Stimulated activated CD8-positive, alpha-beta memory T cell treated with anti-CD3 and anti-CD28 coated beads, Interleukin-12 subunit alpha, Interleukin-12 subunit beta, amount 100 ng/mL, for 24 hours (primary cell): ENCODE measurements around the gene TF.

Experiments
- DNase-seq: peaks from one replicate; pipeline ENCODE4 v3.0.0-alpha.2; 2020; ENCODE audit errors: extremely low read depth

Gene TF

DNA sequence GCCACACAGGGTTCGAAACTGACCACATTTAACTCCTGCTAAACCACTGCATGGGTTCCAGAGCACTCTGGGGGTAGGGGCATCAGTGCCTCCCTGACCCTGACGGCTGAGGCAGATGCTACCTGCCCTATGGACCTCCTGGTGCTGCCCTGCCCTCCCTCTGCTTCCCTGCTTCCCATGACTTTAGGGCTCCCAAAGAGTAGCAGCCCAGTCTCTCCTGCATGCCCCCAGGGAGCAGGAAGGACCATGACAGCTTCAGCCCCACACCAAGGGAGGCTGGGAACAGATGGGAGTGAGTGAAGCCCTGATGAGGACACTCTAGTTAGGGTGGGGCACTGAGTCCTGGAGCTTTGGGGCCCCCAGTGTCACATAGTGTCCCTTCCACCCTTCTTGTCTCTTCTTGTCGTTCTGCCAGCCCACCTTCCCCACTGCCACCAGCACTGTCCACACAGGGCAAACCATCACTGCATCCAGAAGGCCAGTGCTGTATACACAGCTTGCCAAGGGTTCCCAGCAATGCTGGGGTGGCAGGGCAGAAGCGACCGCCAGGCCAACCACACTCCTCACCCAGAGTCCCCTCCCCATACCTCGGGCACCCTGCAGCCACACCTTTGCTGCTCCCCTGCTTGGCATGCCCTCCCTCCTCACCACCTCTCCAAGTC, 90.4 kb downstream of the TF start:
- DNase-seq, result no peak

DNA sequence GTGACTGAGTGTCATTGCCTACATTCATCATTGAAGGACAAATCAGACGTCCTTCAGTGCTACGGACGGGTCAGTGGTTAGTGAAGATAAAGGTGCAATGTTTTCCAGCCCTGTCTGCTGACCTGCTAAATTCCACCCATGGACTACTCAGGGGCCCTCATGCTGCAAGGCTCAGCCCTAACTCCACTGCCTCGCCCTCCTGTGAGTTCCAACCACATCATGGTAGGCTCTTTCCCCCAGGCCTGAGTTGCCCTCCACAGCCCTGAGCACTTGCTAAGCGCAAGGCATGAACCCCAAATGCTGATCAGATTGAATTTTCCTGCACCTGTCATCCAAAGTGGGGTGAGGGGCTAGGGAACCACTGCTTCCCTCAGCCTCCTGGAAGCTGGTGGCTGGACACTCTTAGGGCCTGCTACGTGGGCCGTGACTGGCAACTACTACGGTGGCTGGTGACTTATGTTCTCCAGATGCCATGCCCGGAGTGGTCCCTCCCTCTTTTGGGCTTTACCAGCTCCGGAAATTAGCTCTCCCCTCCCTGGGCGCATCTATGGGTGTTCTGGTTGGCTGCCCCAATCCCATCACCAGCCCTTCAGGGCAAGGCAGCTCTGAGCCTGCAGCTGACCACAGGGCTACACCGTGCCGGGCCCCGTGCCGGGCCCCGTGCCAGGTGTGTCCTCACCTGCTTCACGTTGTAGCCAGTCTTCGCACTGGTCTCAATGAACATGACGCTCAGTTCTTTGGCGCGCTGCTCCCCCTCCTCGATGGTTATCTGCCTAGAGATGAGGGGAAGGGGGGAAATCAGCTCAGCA, 91.5 kb downstream of the TF start:
- DNase-seq, result no peak

DNA sequence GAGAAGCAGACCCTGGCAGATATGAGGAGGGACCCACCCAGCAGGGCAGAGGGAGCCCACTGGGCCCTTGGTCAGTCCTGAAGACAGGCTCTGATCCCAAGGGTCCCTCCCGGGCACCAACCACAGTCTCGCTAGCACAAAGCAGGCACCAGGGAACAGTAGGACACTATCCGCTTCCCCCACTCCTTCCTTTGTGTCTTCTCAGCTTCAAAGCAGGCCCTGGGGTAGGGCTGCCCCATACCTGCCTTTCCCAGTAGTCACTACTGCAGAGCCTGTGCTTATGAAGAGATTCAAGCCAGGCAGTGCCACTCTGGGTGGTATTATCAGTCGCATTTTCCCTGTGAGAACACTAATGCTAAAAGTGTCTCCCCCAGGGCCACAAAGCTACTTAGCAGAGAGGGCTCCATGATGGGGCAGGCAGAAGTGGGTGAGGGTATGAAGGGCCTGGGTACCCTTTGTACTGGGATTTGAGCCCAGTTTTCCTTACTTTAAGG, 92.2 kb downstream of the TF start:
- no peak for DNase-seq

DNA sequence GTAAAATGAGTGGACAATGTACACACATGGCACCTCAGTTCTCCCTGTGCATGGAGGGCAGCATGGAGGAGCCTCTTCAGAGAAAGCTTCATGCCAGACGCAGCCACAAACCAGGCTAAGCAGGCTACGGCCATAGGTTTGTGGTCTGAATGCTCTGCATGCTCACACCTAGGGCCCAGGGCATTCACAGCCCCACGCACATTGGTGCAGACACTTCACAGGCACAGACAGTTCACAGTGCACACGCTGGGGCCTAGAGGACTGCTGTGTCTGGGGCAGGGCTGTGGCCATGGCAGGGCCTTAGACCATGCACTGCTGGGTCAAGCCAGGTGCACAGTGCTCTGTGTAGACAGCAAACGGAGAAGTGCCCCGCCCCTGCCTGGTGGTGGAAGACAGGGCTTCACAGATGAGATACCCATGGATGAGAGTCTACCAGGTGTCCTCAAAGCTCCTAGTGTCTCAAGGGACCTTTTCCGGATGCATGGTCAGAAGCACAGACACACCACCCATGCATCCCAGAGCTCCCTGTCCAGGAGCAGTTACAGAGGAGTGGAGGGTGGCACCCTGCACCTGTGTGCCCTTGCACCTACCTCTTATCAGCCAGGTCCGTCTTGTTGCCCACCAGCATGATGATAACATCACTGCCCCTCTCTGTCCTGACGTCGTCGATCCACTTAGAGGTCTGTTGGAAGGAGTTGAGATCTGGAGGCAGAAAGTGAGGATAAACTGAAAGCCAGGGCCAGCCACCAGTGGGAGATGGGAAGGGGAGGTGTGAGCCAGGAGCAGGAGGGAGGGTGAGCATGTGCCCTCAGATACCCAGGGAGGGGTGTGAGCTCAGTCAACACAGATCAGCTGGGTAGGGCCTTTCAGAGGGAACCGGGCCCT, 93.0 kb downstream of the TF start:
- DNase-seq, result no peak

GRCh38 chr3:133840055-133840737, 94.0 kb downstream of the TF start:
- no peak for DNase-seq

DNA sequence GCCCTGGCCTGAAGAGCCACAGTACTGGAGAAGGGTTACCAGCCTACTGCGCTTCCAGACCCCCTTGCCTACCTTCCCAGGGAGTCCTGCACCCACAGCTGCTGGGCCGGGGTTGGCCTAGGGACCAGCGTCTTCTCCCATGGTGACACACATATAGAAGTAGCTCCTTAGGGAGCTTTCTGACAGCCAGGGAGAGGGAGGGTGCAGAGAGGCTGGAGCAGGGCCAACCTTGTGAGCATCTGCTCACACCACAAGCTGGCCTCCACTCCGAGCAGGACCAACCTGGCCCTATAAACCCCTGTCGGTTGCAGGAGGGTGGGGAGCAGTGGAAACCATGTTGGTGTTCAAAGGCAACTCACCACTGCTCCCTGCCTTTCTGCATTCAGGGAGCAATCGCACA, 94.6 kb downstream of the TF start:
- no peak for DNase-seq

GRCh38 chr3:133841196-133841595, 95.0 kb downstream of the TF start:
- DNase-seq, result no peak

DNA sequence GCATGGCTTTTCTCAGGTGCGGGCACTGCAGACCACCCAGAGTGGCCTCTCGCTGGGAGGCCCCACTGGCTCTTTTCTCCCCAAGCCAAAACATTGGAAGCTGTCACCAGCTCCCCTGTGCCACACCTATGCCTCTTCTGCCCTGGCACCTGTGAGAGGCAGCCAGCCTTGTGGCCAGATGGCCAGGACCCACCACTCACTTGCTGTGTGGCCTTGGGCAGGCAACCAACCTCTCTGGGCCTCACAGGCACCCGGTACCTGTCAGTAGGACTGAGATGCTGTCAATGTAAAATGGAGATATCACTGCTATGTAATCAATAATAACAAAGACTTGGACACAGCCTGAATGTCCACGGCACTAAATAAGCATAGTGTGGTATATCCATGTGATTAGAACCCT, 96.0 kb downstream of the TF start:
- no peak for DNase-seq

DNA sequence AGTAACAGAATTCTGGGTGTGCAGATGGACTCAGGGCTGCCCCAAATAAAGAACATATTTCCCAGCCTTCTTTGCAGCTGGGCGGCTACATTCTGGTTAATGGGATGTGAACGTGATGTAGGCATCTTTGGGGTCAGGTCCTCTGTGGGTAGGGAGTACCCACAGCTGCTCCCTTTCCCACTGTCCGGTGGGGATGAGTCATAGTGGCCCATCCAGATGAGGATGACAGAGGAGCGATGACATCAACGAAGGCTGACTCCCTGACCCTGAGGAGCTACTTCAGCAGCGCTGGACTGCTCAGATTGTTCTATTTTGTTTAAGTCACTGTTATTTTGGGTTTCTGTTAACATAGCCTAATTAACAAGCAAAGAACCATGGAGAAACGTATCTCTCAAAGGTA, 97.4 kb downstream of the TF start:
- DNase-seq, result no peak

- no peak for DNase-seq
Observed at GRCh38 chr3:133845127-133845526, 98.9 kb downstream of the TF start.
